Upper lobe of left lung (tissue), 4 donors: Measurements from ENCODE around the gene ANKRD62.

Source experiments
- POLR2A ChIP-seq, 4 donors: fragments of 450-650 bp; IDR thresholded peaks; one replicate each; pipeline ENCODE4 v1.5.1; 2016 to 2017; ENCODE audit warnings: antibody characterized with exemption in 4 of 4, mild to moderate bottlenecking in 2 of 4
- POLR2AphosphoS5 ChIP-seq, 2 donors: sonication (generic); formaldehyde crosslinking; IDR thresholded peaks; one replicate each; pipeline ENCODE4 v1.5.1; 2017; ENCODE audit warnings: antibody characterized with exemption in 2 of 2

- TF ChIP-seq POLR2AphosphoS5 (IDR thresholded peaks at IDR 0.05) (no peak), POLR2A (IDR thresholded peaks at IDR 0.05) (no peak)
Observed at GRCh38 chr18:12052866-12053265, 40.8 kb upstream of the ANKRD62 start.
